Muscle layer of duodenum (tissue), 2 donors: ENCODE results near the gene CUEDC1.

Source experiments
- H3K27ac ChIP-seq: one replicate; pipeline ENCODE4 v1.7.0; 2013; ENCODE audit warnings: mild to moderate bottlenecking, low read length
- H3K27me3 ChIP-seq: one replicate; pipeline ENCODE4 v1.7.0; 2013; ENCODE audit warnings: low read depth, mild to moderate bottlenecking, control low read depth, low read length
- H3K36me3 ChIP-seq, 2 donors: one replicate each; pipeline ENCODE4 v1.7.0; 2013; ENCODE audit warnings: low read length in 2 of 2, control low read depth in 1 of 2, mild to moderate bottlenecking in 1 of 2; ENCODE audit not compliant: insufficient read depth in 2 of 2, control insufficient read depth in 1 of 2
- H3K4me1 ChIP-seq, 2 donors: one replicate each; pipeline ENCODE4 v1.7.0; 2013; ENCODE audit warnings: low read length in 2 of 2, mild to moderate bottlenecking in 2 of 2, control low read depth in 1 of 2, moderate library complexity in 1 of 2; ENCODE audit not compliant: insufficient read depth in 2 of 2, control insufficient read depth in 1 of 2
- H3K4me3 ChIP-seq, 2 donors: one replicate each; pipeline ENCODE4 v1.7.0; 2013; ENCODE audit warnings: low read length in 2 of 2, low read depth in 1 of 2, mild to moderate bottlenecking in 1 of 2
- H3K9me3 ChIP-seq, 2 donors: one replicate each; pipeline ENCODE4 v1.7.0; 2013; ENCODE audit warnings: low read length in 2 of 2, control low read depth in 1 of 2, mild to moderate bottlenecking in 1 of 2; ENCODE audit not compliant: control insufficient read depth in 1 of 2
- donor health status: healthy.

Gene CUEDC1

GRCh38 chr17:57859601-57860413, 95.4 kb downstream of the CUEDC1 start:
- Histone ChIP-seq H3K27me3 (no peaks in the 10 kb centered on the region), H3K4me1 (peaks cover 5 to 53% of the 10 kb centered on the region in 2 donors), H3K36me3 (peaks cover 0 to 8% of the 10 kb centered on the region in 2 donors), H3K9me3 (no peaks in the 10 kb centered on the region), H3K27ac (no peak overlapping the region), H3K4me3 (no peak overlapping the region)

GRCh38 chr17:57858838-57859237, 96.4 kb downstream of the CUEDC1 start:
- Histone ChIP-seq H3K4me1 (peaks cover 5 to 48% of the 10 kb centered on the region in 2 donors), H3K27ac (no peak overlapping the region)

DNA sequence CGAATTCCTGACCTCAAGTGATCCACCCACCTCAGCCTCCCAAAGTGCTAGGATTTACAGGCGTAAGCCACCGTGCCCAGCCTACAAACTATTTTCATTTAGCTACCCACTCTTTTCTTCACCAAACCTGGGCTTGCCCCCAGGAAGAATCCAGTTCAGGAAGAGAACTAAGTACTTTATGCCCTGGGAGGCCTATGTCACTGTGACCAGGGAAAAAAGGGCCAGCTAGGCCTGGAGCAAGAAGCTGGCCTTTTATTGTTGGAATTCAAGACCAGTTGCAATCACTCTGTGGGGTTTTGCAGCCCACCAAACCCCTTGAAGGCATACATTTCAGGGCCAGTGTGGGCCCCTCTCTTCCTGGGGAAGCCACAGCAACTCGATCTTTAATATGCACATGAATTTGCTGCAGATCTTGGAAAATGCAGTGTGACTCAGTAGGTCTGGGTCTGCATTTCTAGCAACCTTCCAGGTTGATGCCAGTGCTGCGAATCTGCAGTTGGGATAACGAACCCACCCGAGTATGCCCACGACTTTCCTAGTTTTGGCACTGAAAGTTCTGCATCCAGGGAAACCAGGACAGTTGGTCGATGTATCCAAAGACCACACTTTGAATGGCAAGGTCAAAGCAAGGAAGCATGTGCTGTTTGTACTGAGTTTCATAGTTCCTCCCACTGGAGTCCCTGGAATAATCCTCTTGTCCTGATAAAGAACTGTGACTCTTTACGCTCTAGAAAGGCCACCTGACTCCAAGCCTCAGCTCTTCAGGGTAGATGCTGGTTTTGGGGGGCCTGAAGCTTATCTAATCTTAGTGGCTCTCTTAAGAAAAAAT, 98.2 kb downstream of the CUEDC1 start:
- Histone ChIP-seq H3K27me3 (no peaks in the 10 kb centered on the region), H3K27ac (no peak overlapping the region), H3K4me1 (peaks cover 10 to 49% of the 10 kb centered on the region in 2 donors), H3K4me3 (no peak overlapping the region), H3K36me3 (no peaks in the 10 kb centered on the region), H3K9me3 (no peaks in the 10 kb centered on the region)

More at GRCh38 chr17:57858838-57859237, 96.4 kb downstream of the CUEDC1 start:
- H3K36me3 ChIP-seq = no peaks in the 10 kb centered on the region
- H3K9me3 ChIP-seq = no peaks in the 10 kb centered on the region
- H3K4me3 ChIP-seq = no peak overlapping the region
- no peaks in the 10 kb centered on the region for H3K27me3 ChIP-seq

- no peaks in the 10 kb centered on the region for H3K36me3 ChIP-seq
- peak overlapping the region; percentile 2 for H3K27ac ChIP-seq
- H3K4me3 ChIP-seq = no peak overlapping the region
- no peaks in the 10 kb centered on the region for H3K27me3 ChIP-seq
- no peaks in the 10 kb centered on the region for H3K9me3 ChIP-seq
- H3K4me1 ChIP-seq = peaks cover 17 to 50% of the 10 kb centered on the region in 2 donors
These were observed 99.7 kb downstream of the CUEDC1 start for GRCh38 chr17:57855391-57856035.

- no peaks in the 10 kb centered on the region for H3K9me3 ChIP-seq
- H3K4me1 ChIP-seq = peaks cover 25 to 47% of the 10 kb centered on the region in 2 donors
- no peak overlapping the region for H3K27ac ChIP-seq
- no peaks in the 10 kb centered on the region for H3K27me3 ChIP-seq
- no peaks in the 10 kb centered on the region for H3K36me3 ChIP-seq
- H3K4me3 ChIP-seq = no peak overlapping the region
These were observed 101.5 kb downstream of the CUEDC1 start for GRCh38 chr17:57853695-57854094.

GRCh38 chr17:57852955-57853328, 102.3 kb downstream of the CUEDC1 start:
- Histone ChIP-seq H3K4me3 (no peak overlapping the region), H3K4me1 (peaks cover 25 to 44% of the 10 kb centered on the region in 2 donors), H3K9me3 (no peaks in the 10 kb centered on the region), H3K27me3 (no peaks in the 10 kb centered on the region), H3K36me3 (no peaks in the 10 kb centered on the region), H3K27ac (no peak overlapping the region)

GRCh38 chr17:57852092-57852954, 102.9 kb downstream of the CUEDC1 start:
- Histone ChIP-seq H3K27me3 (no peaks in the 10 kb centered on the region), H3K4me3 (peak overlapping the region in 1 of 2 donors; percentile 39), H3K36me3 (no peaks in the 10 kb centered on the region), H3K9me3 (no peaks in the 10 kb centered on the region), H3K4me1 (peaks cover 25 to 44% of the 10 kb centered on the region in 2 donors), H3K27ac (peak overlapping the region; percentile 82)

GRCh38 chr17:57849874-57850754, 105.1 kb downstream of the CUEDC1 start, which contains the start of gene MRPS23:
TSS of gene MRPS23 (minus strand) at chr17:57850044. CDS start at chr17:57850010, 34 bp downstream.
- Histone ChIP-seq H3K4me3 (peak within 1 kb of the TSS; percentile 97 to 99), H3K36me3 (no peaks in the 10 kb centered on the region), H3K27me3 (no peaks in the 10 kb centered on the region), H3K9me3 (no peaks in the 10 kb centered on the region), H3K4me1 (peaks cover 25 to 39% of the 10 kb centered on the region in 2 donors), H3K27ac (peak within 1 kb of the TSS; percentile 95)

DNA sequence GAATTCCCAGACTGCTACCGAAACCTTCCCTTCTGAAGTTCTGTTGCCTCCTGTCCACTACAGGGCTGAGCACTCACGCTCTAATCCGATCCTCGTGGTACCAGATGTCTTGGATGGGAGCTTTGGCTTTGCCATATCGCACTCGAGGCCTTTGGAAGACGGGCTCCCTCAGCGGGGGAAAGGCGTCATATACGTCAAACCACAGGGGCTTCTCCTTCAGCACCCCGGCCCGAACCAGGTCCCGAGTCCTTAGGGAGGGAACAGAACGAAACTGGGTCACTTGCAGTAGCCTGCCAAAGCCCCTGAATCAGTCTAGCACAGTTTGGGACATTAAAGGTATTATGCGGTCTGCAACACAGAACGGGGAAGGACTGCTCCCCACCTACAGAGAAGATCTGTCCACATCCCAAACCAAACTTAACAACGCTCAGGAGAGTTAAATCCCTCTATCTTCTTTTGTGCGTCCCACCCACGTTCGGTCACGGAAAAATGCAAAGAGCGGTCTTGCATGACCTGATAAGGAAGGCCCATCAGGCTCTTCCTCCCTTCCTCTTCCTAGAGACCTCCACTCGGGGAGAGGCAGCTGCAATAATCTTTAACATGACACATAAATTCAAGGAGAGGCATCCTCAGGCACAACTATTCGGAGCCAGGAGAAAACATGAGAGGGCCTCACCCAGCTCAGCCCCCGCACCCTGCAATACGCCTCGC, 105.9 kb downstream of the CUEDC1 start:
- Histone ChIP-seq H3K9me3 (no peaks in the 10 kb centered on the region), H3K36me3 (no peaks in the 10 kb centered on the region), H3K4me3 (peak overlapping the region; percentile 97 to 99), H3K27me3 (no peaks in the 10 kb centered on the region), H3K4me1 (peaks cover 25 to 39% of the 10 kb centered on the region in 2 donors), H3K27ac (peak overlapping the region; percentile 95)
